Measurements from ENCODE around the gene TERB2. TPM values are rescaled to one million over a fixed set of nuclear protein-coding genes. Genes with fewer than 3 reads are reported as not detected.

The TERB2 gene, protein sequence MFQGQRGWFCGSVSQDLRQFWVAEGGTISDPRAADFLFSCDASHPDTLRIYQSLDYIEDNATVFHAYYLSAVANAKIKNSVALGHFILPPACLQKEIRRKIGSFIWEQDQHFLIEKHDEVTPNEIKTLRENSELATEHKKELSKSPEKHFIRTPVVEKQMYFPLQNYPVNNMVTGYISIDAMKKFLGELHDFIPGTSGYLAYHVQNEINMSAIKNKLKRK
- total RNA-seq = not detected in 2 replicates

GRCh38 chr15:44956388-44956787, at the start of gene TERB2:
TSS of gene TERB2 (plus strand) at chr15:44956687. CDS start at chr15:44956719, 32 bp downstream.

DNA sequence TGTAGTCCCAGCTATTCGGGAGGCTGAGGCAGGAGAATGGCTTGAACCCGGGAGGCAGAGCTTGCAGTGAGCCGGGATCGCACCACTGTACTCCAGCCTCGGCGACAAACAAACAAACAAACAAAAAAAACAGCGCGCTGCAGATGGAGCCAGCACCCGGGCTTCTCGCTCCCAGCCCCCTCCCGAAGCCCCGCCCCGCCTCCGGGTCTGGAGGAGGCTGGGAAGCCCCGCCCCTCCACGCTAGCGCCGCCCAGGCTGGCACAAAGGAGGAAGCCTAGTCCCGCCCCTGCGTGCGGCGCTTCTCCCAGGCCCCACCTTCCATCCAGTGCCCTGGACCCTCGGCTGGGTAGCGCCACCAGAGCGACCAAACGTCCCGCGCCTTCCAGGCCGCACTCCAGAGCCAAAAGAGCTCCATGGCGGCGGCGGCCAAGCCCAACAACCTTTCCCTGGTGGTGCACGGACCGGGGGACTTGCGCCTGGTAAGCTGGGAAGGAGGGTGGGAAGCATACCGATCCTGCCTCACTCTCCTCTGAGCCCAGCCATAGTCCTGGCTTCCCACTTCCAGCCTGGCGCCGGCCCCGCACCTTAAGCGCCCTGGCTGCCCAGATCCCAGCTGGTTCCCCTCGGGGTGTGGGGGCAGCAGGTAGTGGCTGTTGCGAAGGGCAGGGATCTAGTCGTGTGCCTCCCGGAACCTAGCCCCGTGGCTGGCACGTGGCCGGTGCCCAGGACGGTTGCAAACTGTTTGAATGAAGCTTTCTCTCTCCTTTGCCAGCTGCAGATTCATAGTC, 66.6 kb downstream of the TERB2 start, which contains the start of gene SORD:
Gene SORD (plus strand): TSS at position 325 of the 788 bp plus-strand sequence. CDS start 89 bp downstream, at position 414.

Other genes with a start within 250 kb of the TERB2 start
- not detected in 2 replicates for gene PATL2, start 245.4 kb upstream of the TERB2 start, total RNA-seq
- 1,994 and 2,601 TPM in 2 replicates for gene B2M, start 245.2 kb upstream of the TERB2 start, total RNA-seq
- gene TRIM69, start 220.2 kb upstream of the TERB2 start, total RNA-seq = 8.5 and 15.9 TPM in 2 replicates
- 18.5 and 22.7 TPM in 2 replicates for gene SORD, start 66.5 kb downstream of the TERB2 start, total RNA-seq
- 0.13 TPM in 1 of 2 replicates, not detected in the other for gene DUOX2, start 157.5 kb downstream of the TERB2 start, total RNA-seq
- gene DUOXA2, start 157.6 kb downstream of the TERB2 start, total RNA-seq = under 0.01 TPM in 1 of 2 replicates, not detected in the other
- gene DUOXA1, start 173.2 kb downstream of the TERB2 start, total RNA-seq = not detected in 2 replicates
- not detected in 2 replicates for gene DUOX1, start 173.3 kb downstream of the TERB2 start, total RNA-seq
- gene SHF, start 231.3 kb downstream of the TERB2 start, total RNA-seq = 3.2 and 15.4 TPM in 2 replicates